Measurements from ENCODE around the gene RANBP9.

The RANBP9 gene

DNA sequence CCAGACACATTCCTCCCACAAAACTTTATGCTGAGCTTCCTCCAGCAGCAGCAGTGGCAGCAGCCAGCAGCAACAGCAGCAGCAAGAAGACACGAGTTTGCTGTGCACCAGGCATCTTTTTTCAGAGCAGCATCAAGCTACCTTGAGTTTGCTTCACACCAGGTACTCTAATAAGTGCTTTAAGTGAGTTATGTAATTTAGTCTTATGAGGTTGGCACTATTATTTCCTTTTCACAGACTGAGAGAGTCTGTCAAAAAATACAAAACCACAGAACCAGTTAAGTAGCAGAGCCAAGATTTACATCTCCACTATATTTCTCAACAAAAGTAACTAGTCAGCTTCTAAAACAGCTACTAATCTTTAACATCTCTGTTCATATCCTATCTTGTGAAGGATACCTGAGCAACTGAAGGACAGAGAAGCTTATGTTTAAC, 23.7 kb downstream of the RANBP9 start:
- Histone ChIP-seq H3K4me3 (ENCODE audit: low read depth, low read length) (no peak overlapping the region), H3K27me3 (no peaks in the 10 kb centered on the region), H3K4me1 (no peaks in the 10 kb centered on the region), H3K9me3 (no peaks in the 10 kb centered on the region), H3K36me3 (no peaks in the 10 kb centered on the region)
- TF ChIP-seq, protein P1, sequence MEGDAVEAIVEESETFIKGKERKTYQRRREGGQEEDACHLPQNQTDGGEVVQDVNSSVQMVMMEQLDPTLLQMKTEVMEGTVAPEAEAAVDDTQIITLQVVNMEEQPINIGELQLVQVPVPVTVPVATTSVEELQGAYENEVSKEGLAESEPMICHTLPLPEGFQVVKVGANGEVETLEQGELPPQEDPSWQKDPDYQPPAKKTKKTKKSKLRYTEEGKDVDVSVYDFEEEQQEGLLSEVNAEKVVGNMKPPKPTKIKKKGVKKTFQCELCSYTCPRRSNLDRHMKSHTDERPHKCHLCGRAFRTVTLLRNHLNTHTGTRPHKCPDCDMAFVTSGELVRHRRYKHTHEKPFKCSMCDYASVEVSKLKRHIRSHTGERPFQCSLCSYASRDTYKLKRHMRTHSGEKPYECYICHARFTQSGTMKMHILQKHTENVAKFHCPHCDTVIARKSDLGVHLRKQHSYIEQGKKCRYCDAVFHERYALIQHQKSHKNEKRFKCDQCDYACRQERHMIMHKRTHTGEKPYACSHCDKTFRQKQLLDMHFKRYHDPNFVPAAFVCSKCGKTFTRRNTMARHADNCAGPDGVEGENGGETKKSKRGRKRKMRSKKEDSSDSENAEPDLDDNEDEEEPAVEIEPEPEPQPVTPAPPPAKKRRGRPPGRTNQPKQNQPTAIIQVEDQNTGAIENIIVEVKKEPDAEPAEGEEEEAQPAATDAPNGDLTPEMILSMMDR (IDR thresholded peaks at IDR 0.05; ENCODE audit: low read depth, low read length) = no peak
- DNase-seq = no peak

DNA sequence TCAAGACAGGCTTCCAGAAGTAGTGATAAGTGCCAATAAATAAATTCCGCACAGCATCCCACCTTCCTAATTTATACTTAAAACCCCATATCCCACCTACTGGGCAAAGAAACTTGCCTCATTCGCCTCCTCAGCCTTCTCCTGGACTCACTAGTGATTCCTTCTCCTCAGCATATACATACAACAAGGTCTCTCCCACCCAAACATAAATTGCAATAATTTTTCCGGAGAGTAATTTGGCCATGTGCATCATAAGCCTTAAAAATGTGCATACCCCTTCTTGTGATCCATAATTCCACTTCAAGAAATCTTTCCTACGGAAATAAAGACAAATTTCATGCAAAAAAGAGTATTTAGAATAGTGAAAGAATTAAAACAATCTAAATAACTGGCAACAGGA, 26.8 kb downstream of the RANBP9 start:
- Histone ChIP-seq H3K36me3 (no peaks in the 10 kb centered on the region), H3K4me1 (no peaks in the 10 kb centered on the region), H3K27me3 (no peaks in the 10 kb centered on the region), H3K9me3 (no peaks in the 10 kb centered on the region), H3K4me3 (ENCODE audit: low read depth, low read length) (no peak overlapping the region)
- TF ChIP-seq, protein P1 (IDR thresholded peaks at IDR 0.05; ENCODE audit: low read depth, low read length) = no peak
- DNase-seq = no peak

DNA sequence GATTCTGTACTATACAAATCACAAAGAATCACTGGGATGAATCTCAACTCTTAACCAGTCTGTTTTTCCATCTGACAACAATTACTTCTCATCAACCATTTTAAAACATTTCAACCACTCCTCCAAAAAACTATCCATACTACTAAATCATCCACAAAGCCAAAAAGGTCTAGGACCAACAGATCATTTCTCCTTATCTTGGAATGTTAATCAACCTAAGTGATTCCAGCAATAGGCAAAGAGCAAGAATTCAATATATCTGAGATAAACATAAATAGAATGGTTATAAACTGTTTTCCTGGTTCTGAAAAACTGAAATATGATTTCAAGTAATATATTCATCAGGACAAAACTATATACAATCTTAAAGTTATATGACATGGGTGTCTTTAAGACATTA, 28.6 kb downstream of the RANBP9 start:
- H3K4me1 ChIP-seq = no peaks in the 10 kb centered on the region
- no peaks in the 10 kb centered on the region for H3K27me3 ChIP-seq
- TF ChIP-seq, protein P1 (IDR thresholded peaks at IDR 0.05; ENCODE audit: low read depth, low read length) = no peak
- no peaks in the 10 kb centered on the region for H3K9me3 ChIP-seq
- no peak for DNase-seq
- no peaks in the 10 kb centered on the region for H3K36me3 ChIP-seq
- H3K4me3 ChIP-seq (ENCODE audit: low read depth, low read length) = no peak overlapping the region

DNA sequence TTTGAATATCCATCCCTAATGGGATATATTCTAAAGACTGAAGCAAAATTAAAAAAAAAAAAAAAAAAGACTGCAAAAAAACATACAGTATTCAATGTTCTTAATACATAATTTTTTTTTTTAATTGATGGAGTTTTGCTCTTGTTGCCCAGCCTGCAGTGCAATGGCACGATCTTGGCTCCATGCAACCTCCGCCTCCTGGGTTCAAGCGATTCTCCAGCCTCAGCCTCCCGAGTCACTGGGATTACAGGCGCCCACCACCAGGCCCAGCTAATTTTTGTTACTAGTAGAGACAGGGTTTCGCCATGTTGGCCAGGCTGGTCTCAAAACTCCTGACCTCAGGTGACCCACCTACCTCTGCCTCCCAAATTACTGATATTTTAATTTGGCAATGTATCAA, 29.3 kb downstream of the RANBP9 start:
- Histone ChIP-seq H3K4me3 (ENCODE audit: low read depth, low read length) (no peak overlapping the region), H3K27me3 (no peaks in the 10 kb centered on the region), H3K36me3 (no peaks in the 10 kb centered on the region), H3K4me1 (no peaks in the 10 kb centered on the region), H3K9me3 (no peaks in the 10 kb centered on the region)
- no peak for DNase-seq
- TF ChIP-seq, protein P1 (IDR thresholded peaks at IDR 0.05; ENCODE audit: low read depth, low read length) = no peak

DNA sequence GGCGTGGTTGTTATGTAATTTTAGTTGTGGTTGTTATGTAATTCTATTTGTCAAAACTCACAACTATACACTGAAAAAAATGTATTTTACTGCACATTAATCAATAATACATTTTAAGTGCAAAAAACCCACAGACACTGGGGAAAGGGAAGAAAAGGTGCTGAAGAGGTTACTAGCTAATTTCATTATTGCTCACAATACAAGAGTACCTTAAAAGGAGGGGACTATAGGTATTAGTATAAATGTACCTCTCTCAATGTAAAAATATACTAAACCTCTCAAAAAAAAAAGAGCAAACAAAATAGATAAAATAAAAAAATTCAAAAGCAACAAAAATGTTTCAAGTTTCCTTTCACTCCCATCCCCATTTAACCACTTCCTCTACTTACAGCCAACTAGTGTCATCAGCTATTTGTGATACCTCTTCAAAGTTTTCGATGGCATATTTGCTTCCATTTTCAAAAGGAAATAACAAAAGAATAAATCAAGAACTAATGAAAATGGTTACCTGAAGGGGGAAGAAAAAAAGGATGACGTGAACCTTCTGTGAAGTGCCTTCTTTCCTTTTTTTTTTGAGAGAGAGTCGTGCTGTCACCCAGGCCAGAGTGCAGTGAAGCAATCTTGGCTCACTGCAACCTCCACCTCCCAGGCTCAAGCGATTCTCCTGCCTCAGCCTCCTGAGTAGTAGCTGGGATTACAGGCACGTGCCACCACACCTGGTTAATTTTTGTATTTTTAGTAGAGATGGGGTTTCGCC, 30.2 kb downstream of the RANBP9 start:
- H3K4me3 ChIP-seq (ENCODE audit: low read depth, low read length) = no peak overlapping the region
- no peaks in the 10 kb centered on the region for H3K36me3 ChIP-seq
- TF ChIP-seq, protein P1 (IDR thresholded peaks at IDR 0.05; ENCODE audit: low read depth, low read length) = no peak
- H3K27me3 ChIP-seq = no peaks in the 10 kb centered on the region
- H3K4me1 ChIP-seq = no peaks in the 10 kb centered on the region
- H3K9me3 ChIP-seq = no peaks in the 10 kb centered on the region
- no peak for DNase-seq

DNA sequence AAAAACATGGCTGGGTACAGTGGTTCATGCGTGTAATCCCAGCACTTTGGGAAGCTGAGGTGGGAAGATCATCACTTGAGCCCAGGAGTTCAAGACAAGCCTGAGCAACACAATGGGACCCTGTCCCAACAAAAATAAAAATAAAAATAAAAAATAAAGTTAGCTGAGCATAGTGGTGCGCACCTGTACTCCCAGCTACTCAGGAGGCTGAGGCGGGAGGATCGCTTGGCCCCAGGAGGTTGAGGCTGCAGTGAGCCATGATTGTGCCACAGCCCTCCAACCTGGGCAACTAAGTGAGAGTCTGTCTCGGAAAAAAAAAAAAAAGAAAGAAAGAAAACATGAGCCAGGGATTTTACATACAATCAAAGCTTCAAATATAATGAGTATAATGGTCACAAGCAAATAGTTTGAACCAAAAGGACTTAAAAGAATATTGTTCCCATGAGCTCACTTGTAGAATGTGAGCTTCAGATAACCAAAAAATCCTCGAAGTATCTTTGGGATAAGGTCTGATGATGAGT, 31.1 kb downstream of the RANBP9 start:
- no peaks in the 10 kb centered on the region for H3K36me3 ChIP-seq
- no peaks in the 10 kb centered on the region for H3K27me3 ChIP-seq
- H3K4me1 ChIP-seq = no peaks in the 10 kb centered on the region
- H3K4me3 ChIP-seq (ENCODE audit: low read depth, low read length) = no peak overlapping the region
- DNase-seq = no peak
- TF ChIP-seq, protein P1 (IDR thresholded peaks at IDR 0.05; ENCODE audit: low read depth, low read length) = no peak
- H3K9me3 ChIP-seq = no peaks in the 10 kb centered on the region

All from BE2C (cell line).